Bronchial epithelial cell (primary cell): ENCODE measurements around the gene GNPTAB. TPM values are rescaled to one million over a fixed set of nuclear protein-coding genes. Genes with fewer than 3 reads are reported as not detected.

Source experiments
- DNase-seq: peaks from one replicate; pipeline ENCODE4 v3.0.0-alpha.2; 2010; ENCODE audit warnings: low read depth
- FAIRE-seq: peaks from 2 replicates; lab custom pipeline; 2011; peaks lifted over from hg19 to GRCh38; lab: Jason Lieb, UNC
- H3K27me3 ChIP-seq: 2 replicates; pipeline ENCODE4 v1.5.1; 2011; ENCODE audit warnings: low read length; ENCODE audit not compliant: control insufficient read depth, insufficient read depth
- H3K36me3 ChIP-seq: 2 replicates; pipeline ENCODE4 v1.5.1; 2011; ENCODE audit warnings: low read length; ENCODE audit not compliant: control insufficient read depth, insufficient read depth
- H3K4me3 ChIP-seq: 2 replicates; pipeline ENCODE4 v1.5.1; 2011; ENCODE audit warnings: mild to moderate bottlenecking, low read depth, low read length, control low read depth
- CTCF ChIP-seq: IDR thresholded peaks from 2 replicates; pipeline ENCODE4 v1.5.1; 2011; ENCODE audit warnings: mild to moderate bottlenecking, moderate library complexity, low read length, control low read depth, inconsistent platforms; ENCODE audit not compliant: insufficient read depth, severe bottlenecking
- total RNA-seq: library from RNA; depleted of rRNA; stranded (reverse); fragments of >200 nt; gene quantifications from 2 replicates; pipeline ENCODE4 v1.2.1, GENCODE V29; 2014

Gene GNPTAB
- total RNA-seq, 1 donor from 2014 or later, result 15.8 TPM

- FAIRE-seq (no peak), DNase-seq (no peak)
- no peak for TF ChIP-seq CTCF
- no peaks in the 10 kb centered on the region for H3K27me3 ChIP-seq
- no peak overlapping the region for H3K4me3 ChIP-seq
- no peaks in the 10 kb centered on the region for H3K36me3 ChIP-seq
These were observed 116.8 kb downstream of the GNPTAB start for GRCh38 chr12:101713930-101714329.

GRCh38 chr12:101713059-101713682, 117.6 kb downstream of the GNPTAB start:
- Histone ChIP-seq H3K4me3 (no peak overlapping the region), H3K27me3 (no peaks in the 10 kb centered on the region), H3K36me3 (no peaks in the 10 kb centered on the region)
- TF ChIP-seq CTCF, result no peak
- DNase-seq (no peak), FAIRE-seq (no peak)

GRCh38 chr12:101710288-101710687, 120.5 kb downstream of the GNPTAB start:
- H3K27me3 ChIP-seq, result no peaks in the 10 kb centered on the region
- DNase-seq (no peak), FAIRE-seq (no peak)
- TF ChIP-seq CTCF, result no peak
- H3K36me3 ChIP-seq, result no peaks in the 10 kb centered on the region
- no peak overlapping the region for H3K4me3 ChIP-seq

GRCh38 chr12:101707131-101707782, 123.5 kb downstream of the GNPTAB start:
- DNase-seq (no peak), FAIRE-seq (no peak)
- H3K4me3 ChIP-seq, result no peak overlapping the region
- H3K36me3 ChIP-seq, result no peaks in the 10 kb centered on the region
- TF ChIP-seq CTCF, result no peak
- no peaks in the 10 kb centered on the region for H3K27me3 ChIP-seq

- DNase-seq, result no peak
- no peaks in the 10 kb centered on the region for H3K36me3 ChIP-seq
- FAIRE-seq, result no peak
- H3K4me3 ChIP-seq, result no peak overlapping the region
- no peak for TF ChIP-seq CTCF
- H3K27me3 ChIP-seq, result no peaks in the 10 kb centered on the region
These were observed 124.4 kb downstream of the GNPTAB start for GRCh38 chr12:101706403-101706802.
